ENCODE measurements around the gene ZNF107. TPM values are rescaled to one million over a fixed set of nuclear protein-coding genes. Genes with fewer than 3 reads are reported as not detected.

Gene ZNF107
- total and polyA plus RNA-seq, 2 donors (not counting 3 experiments of a cell fraction or from before 2014, with no cell fraction given): 0.77 to 5.8 TPM

DNA sequence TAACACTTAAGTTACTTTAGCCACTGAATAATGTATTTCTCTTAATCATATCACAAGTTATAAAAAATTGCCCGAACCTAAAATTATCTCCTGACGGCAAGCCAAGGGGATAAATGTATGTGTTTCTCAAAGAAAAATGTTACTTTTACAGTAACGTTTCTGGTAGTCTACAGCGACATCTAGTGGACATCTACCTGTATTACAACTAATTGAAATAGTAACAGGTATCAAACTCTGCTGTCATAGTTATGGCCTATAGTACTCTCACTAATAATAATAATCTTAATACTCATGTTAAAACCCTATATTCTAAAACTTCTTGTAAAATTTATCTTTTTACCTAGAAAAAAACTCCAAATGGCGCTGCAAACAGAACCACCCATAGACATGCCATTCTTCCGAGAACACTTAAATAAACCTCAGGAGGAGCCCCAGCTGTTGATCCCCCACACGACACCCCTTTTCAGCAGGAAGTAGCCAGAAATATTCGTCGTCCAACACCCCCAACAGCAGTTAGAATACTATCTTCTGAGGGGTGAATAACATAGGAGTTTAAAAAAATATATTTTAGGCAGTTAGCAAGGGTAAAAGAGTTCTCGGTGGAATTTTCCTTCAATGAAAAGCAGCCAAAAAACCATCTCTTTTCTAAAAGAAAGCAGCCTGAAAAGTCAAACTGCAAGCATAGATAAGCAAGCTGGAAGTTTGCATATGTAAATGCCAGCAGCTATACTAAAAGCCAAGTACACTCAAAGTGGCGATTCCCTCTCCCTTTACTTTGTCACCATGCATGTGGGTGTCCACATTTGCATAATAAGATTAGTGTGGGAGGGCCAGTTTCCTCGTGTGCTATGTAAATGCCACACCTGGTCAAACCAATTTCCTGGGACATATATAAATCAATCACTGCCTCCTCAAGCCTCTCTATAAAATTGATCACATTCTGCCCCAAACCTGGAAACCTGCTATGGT, 40.5 kb upstream of the ZNF107 start:
- intact Hi-C loops (cut with micrococcal nuclease) (no loop called here), dilution Hi-C loops (cut with MboI; ENCODE audit: extremely low pct_ligation_motif_present, low sequenced_read_pairs) (no loop called here)
- H2AFZ ChIP-seq (ENCODE audit: low read depth, low read length): no peak overlapping the region
- no peak overlapping the region for H3K4me2 ChIP-seq (ENCODE audit: insufficient read depth, low read length)
- BruUV-seq (replicated peaks): no TSS peak
- H3K4me3 ChIP-seq (replicated peaks in 1 of 3; ENCODE audit: insufficient read depth in 1 of 3, low read depth in 1 of 3, low read length in 3 of 3): no peak overlapping the region
- no peaks in the 10 kb centered on the region for H3K4me1 ChIP-seq (ENCODE audit: control insufficient read depth, extremely low read depth, insufficient read depth, low read length)
- H3K27me3 ChIP-seq (ENCODE audit: control insufficient read depth in 2 of 2, insufficient read depth in 2 of 2, low read length in 2 of 2): no peaks in the 10 kb centered on the region
- H4K20me1 ChIP-seq (replicated peaks; ENCODE audit: control insufficient read depth, extremely low read depth, insufficient read depth, low read length): no peaks in the 10 kb centered on the region
- no peaks in the 10 kb centered on the region for H3K9me1 ChIP-seq (replicated peaks; ENCODE audit: control insufficient read depth, extremely low read depth, insufficient read depth, low read length)
- no peaks in the 10 kb centered on the region for H3K79me2 ChIP-seq (ENCODE audit: control insufficient read depth, insufficient read depth, low read length)
- ChIA-PET POLR2A (no interaction called here), CTCF (no interaction called here)
- peaks cover 2% of the 10 kb centered on the region for H3K9me3 ChIP-seq (replicated peaks; ENCODE audit: control insufficient read depth, insufficient read depth, low read length)
- no peak overlapping the region for H3K27ac ChIP-seq (ENCODE audit: insufficient read depth, low read depth, low read length)
- TF ChIP-seq, protein P1, sequence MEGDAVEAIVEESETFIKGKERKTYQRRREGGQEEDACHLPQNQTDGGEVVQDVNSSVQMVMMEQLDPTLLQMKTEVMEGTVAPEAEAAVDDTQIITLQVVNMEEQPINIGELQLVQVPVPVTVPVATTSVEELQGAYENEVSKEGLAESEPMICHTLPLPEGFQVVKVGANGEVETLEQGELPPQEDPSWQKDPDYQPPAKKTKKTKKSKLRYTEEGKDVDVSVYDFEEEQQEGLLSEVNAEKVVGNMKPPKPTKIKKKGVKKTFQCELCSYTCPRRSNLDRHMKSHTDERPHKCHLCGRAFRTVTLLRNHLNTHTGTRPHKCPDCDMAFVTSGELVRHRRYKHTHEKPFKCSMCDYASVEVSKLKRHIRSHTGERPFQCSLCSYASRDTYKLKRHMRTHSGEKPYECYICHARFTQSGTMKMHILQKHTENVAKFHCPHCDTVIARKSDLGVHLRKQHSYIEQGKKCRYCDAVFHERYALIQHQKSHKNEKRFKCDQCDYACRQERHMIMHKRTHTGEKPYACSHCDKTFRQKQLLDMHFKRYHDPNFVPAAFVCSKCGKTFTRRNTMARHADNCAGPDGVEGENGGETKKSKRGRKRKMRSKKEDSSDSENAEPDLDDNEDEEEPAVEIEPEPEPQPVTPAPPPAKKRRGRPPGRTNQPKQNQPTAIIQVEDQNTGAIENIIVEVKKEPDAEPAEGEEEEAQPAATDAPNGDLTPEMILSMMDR (IDR thresholded peaks at IDR 0.05; ENCODE audit: extremely low read depth in 1 of 2, insufficient read depth in 1 of 2, low read depth in 1 of 2, low read length in 2 of 2): peak in 1 of 2 donors; percentile 27
- TF ChIP-seq POLR2A (IDR thresholded peaks at IDR 0.05; ENCODE audit: low read depth, low read length): no peak
- H3K9ac ChIP-seq (replicated peaks; ENCODE audit: extremely low read depth, insufficient read depth, low read length): no peak overlapping the region
- FAIRE-seq: no peak
- DNase-seq (ENCODE audit: low read depth, low spot score): no peak
- H3K36me3 ChIP-seq (ENCODE audit: control insufficient read depth in 2 of 2, extremely low read depth in 1 of 2, insufficient read depth in 2 of 2, low read length in 2 of 2): no peaks in the 10 kb centered on the region

DNA sequence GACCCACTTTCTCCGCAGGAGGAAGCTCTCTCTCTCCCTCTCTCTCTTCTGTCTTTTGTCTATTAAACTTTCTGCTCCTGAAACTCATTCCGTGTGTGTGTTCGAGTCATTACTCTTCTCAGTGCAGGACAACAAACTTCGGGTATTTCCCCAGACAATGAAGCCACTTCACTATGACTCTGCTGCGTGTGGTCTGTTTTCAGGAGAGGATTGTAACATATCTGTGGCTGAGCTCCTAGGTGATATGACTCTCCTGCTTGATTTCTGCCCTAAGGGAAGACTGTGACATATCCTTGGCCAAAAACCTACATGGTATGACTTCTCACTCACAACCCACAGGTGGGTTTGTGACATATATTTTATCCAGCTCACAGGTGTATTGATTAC, 39.9 kb upstream of the ZNF107 start:
- no peak for DNase-seq (ENCODE audit: low read depth, low spot score)
- POLR2A ChIA-PET: no interaction called here
- no peak overlapping the region for H3K9ac ChIP-seq (replicated peaks; ENCODE audit: extremely low read depth, insufficient read depth, low read length)
- no peaks in the 10 kb centered on the region for H3K79me2 ChIP-seq (ENCODE audit: control insufficient read depth, insufficient read depth, low read length)
- no peak overlapping the region for H3K4me3 ChIP-seq (replicated peaks in 1 of 3; ENCODE audit: insufficient read depth in 1 of 3, low read depth in 1 of 3, low read length in 3 of 3)
- CTCF ChIA-PET: no interaction called here
- no TSS peak for BruUV-seq (replicated peaks)
- no peaks in the 10 kb centered on the region for H3K9me1 ChIP-seq (replicated peaks; ENCODE audit: control insufficient read depth, extremely low read depth, insufficient read depth, low read length)
- TF ChIP-seq FOS (IDR thresholded peaks at IDR 0.05; ENCODE audit: borderline replicate concordance, insufficient read depth, low read length) (no peak), MYC (IDR thresholded peaks at IDR 0.05; ENCODE audit: low read depth, low read length) (no peak), EZH2 (IDR thresholded peaks at IDR 0.05; ENCODE audit: borderline replicate concordance, low read depth, low read length, severe bottlenecking) (no peak), POLR2AphosphoS5 (IDR thresholded peaks at IDR 0.05; ENCODE audit: insufficient read depth, low read depth, low read length) (no peak), GATA2 (IDR thresholded peaks at IDR 0.05; ENCODE audit: insufficient read depth, insufficient read length, low read depth, low read length) (no peak), JUN (IDR thresholded peaks at IDR 0.05; ENCODE audit: borderline replicate concordance, insufficient read depth, insufficient read length, low read depth) (no peak)
- TF ChIP-seq, protein P2, sequence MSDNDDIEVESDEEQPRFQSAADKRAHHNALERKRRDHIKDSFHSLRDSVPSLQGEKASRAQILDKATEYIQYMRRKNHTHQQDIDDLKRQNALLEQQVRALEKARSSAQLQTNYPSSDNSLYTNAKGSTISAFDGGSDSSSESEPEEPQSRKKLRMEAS (IDR thresholded peaks at IDR 0.05; ENCODE audit: insufficient read depth, insufficient read length): no peak
- TF ChIP-seq, protein P1 (IDR thresholded peaks at IDR 0.05; ENCODE audit: extremely low read depth in 1 of 2, insufficient read depth in 1 of 2, low read depth in 1 of 2, low read length in 2 of 2): no peak
- H3K36me3 ChIP-seq (ENCODE audit: control insufficient read depth in 2 of 2, extremely low read depth in 1 of 2, insufficient read depth in 2 of 2, low read length in 2 of 2): no peaks in the 10 kb centered on the region
- no peak overlapping the region for H2AFZ ChIP-seq (ENCODE audit: low read depth, low read length)
- dilution Hi-C loops (cut with MboI; ENCODE audit: extremely low pct_ligation_motif_present, low sequenced_read_pairs): no loop called here
- H3K27me3 ChIP-seq (ENCODE audit: control insufficient read depth in 2 of 2, insufficient read depth in 2 of 2, low read length in 2 of 2): no peaks in the 10 kb centered on the region
- intact Hi-C loops (cut with micrococcal nuclease): no loop called here
- H3K9me3 ChIP-seq (replicated peaks; ENCODE audit: control insufficient read depth, insufficient read depth, low read length): peaks cover 2% of the 10 kb centered on the region
- FAIRE-seq: no peak
- no peaks in the 10 kb centered on the region for H3K4me1 ChIP-seq (ENCODE audit: control insufficient read depth, extremely low read depth, insufficient read depth, low read length)
- no peaks in the 10 kb centered on the region for H4K20me1 ChIP-seq (replicated peaks; ENCODE audit: control insufficient read depth, extremely low read depth, insufficient read depth, low read length)
- no peak overlapping the region for H3K27ac ChIP-seq (ENCODE audit: insufficient read depth, low read depth, low read length)
- no peak overlapping the region for H3K4me2 ChIP-seq (ENCODE audit: insufficient read depth, low read length)
